GM21723 (cell line): ENCODE results near the gene CBLB.

Experiments
- ATAC-seq: cut with Tn5 transposase; IDR thresholded peaks from one replicate; pipeline ENCODE4 v1.9.1; 2021; ENCODE audit warnings: mild to moderate bottlenecking, moderate library complexity; ENCODE audit not compliant: unreplicated experiment

Gene CBLB

DNA sequence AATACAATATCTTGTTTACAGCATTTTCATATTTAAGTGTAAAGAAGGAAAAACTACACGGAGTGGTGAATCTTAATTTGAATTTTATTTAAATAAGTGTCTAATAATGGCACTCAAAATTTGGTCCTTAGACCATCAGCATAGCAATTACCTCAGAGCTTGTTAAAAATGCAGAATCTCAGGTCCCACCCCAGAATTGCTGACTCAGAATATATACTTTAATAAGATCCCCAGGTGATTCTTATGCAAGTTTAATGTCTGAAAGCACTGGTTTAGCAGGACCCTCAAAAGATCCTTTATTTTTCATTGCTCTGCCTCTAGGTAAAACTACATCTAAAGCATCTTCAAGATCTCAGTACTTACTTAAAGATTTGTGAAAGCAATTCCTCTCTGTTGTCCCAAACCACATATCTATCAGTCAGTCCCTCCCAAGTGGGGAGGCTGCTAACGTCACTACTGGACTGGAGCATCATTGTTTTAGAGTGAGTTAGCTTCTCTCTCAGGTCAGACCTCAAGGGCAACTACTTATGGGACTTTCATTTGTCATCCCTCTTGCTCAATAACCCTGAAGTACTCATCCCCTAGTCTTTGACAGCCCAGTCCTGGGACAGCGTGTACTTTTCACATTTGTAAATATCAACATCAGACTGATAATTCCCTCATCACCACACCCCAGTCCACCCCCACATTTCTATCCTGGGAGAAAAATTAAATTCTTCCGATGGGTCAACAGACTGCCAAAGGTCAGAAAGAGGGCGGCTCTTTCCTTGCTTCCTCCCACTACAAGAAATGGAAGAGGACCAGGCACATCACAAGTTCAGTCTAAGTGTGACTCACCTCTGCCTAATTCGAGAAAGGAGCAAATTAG is 76.7 kb downstream of the CBLB start:
- ATAC-seq, result no peak

- no peak for ATAC-seq
Measured at GRCh38 chr3:105791131-105791530, 77.7 kb downstream of the CBLB start.

DNA sequence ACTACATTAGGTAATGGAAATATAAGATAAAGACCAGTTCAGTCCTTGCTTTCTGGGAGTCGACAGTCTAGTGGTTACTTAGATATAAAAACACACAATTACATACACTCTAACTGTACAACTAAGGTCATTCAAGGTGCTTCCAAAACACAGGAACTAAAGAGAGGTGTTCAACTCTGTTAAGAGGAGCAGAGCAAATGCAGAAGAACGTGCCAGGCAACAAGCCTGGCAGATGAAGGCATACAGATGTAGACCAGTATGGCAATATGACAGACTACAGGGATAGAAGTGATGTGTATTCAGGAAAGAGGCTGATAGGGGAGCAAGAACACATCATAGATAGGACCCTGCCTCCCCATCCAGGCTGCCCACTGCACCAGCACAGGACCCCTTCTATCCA is 78.3 kb downstream of the CBLB start:
- no peak for ATAC-seq

- ATAC-seq, result no peak
Measured at GRCh38 chr3:105788593-105788992, 80.2 kb downstream of the CBLB start.

DNA sequence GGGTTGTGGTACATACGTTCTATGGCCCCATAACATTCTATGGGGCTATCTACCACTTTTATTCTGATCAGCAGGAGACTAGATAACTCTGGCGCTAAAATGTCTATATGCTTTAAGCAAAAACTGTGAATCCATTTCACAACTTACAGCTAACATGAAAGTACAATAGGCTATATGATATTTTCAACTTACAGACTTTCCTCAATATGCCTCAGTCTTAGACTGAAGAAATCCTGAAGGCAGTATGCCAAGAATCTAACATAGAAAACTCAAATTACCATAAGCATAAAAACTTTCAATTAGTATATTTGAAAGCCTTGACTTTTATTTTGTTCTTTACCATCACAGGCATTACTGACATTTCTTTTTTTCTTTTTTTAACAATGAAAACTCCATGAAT is 81.4 kb downstream of the CBLB start:
- ATAC-seq, result no peak

- ATAC-seq, result no peak
Measured at GRCh38 chr3:105786990-105787389, 81.8 kb downstream of the CBLB start.

DNA sequence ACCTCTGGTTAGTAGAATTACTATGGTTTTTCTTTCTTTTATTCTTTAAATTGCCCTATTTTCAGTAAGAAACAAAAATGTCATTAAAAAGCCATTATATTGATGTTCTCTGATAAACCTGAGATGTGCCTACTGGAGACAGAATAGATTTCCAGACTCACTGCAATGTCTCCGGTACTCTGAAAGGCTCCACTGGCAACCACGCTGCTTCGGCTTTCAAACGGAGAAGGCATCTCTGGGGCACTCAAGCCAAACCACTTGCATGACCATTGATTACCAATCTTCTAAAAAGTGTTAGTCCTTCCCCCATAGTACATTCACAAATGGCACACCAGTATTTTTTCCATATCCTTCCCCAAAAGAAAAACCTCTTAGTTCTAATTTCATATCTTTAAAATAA is 82.6 kb downstream of the CBLB start:
- ATAC-seq, result no peak

- no peak for ATAC-seq
Measured at GRCh38 chr3:105785803-105786202, 83.0 kb downstream of the CBLB start.

DNA sequence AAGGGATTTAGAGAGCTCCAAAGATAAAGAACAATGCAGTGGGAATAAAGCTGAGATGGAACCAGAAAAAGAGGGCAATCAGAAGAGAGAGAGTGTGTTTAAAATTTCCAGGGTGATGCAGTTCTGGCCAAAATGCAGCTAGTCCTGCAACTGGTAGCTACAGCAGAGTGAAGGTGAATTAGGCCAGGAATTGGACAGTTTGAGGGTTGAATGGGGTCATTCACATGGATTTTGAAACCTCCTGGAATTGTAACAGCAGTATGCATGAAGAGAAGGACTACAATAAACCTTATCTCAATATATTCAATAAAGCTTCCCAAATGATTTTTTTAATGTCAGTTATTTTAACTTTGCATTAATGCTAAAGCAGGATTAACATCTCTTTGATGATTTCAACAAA is 85.2 kb downstream of the CBLB start:
- ATAC-seq, result no peak

DNA sequence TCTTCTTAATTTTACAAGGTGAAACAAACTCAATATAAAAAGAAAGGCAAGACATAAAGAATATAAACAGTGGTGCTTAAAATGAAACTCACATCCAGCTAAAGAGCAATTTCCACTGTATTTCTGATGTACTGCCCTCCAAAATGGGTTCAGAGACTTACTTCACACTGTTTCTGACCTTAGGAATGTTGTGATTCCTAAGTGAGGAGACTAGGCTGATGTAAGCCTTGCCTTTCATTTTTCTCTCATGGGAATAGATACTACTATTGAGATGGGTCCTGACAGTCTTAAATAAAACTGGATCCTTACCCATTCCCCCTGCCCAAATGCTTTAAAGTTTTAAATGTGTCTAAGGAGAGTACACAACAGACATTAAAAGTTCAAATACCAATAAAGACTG is 86.9 kb downstream of the CBLB start:
- ATAC-seq, result no peak

- ATAC-seq, result no peak
Measured at GRCh38 chr3:105780107-105780506, 88.7 kb downstream of the CBLB start.

GRCh38 chr3:105775368-105775767 is 93.4 kb downstream of the CBLB start:
- no peak for ATAC-seq

GRCh38 chr3:105774444-105775180 is 94.2 kb downstream of the CBLB start:
- ATAC-seq, result no peak

DNA sequence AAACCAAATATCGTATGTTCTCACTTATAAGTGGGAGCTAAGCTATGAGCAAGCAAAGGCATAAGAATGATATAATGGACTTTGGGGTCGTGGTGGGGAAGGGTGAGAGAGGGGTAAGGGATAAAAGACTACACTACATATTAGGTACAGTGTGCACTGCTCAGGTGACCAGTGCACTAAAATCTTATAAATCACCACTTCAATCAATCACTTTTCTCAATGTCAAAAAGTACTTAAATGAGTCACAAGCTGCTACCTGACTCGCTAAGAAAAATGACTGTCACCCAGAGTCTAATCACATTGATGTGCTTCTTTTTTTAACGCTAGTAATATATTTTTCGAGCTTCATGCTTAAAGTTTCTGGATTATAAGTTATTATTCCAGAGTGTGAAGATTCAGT is 95.5 kb downstream of the CBLB start:
- no peak for ATAC-seq

DNA sequence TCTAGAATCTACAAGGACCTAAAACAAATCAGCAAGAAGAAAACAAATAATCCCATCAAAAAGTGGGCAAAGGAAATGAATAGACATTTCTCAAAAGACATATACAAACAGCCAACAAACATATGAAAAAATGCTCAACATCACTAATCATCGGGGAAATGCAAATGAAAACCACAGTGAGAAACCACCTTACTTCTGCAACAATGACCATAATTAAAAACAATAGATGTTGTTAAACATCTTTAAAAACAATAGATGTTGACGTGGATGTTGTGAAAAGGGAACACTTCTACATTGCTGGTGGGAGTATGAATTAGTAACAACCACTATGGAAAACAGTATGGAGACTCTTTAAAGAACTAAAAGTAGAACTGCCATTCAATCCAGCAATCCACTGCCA is 96.2 kb downstream of the CBLB start:
- ATAC-seq, result no peak

GRCh38 chr3:105771392-105771791 is 97.4 kb downstream of the CBLB start:
- no peak for ATAC-seq

- ATAC-seq, result no peak
Measured at GRCh38 chr3:105770410-105770809, 98.4 kb downstream of the CBLB start.

DNA sequence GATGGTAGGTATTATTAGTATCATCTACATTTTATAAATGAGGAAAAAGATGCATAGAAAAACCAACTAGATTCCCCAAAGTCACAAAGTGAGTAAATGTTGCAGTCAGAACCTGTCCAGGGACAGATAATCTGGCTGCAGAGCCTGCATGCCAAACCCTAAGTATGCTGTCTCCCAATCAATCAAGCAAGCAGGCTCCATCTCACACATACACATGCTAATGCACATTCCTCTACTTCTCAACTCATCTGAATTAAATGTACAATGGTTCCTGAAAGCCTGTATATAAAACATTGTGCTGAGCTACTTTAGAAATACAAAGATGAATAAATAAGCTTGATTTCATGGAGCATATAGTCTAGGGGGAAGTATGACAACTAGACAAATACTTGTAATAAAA is 101.0 kb downstream of the CBLB start:
- no peak for ATAC-seq

DNA sequence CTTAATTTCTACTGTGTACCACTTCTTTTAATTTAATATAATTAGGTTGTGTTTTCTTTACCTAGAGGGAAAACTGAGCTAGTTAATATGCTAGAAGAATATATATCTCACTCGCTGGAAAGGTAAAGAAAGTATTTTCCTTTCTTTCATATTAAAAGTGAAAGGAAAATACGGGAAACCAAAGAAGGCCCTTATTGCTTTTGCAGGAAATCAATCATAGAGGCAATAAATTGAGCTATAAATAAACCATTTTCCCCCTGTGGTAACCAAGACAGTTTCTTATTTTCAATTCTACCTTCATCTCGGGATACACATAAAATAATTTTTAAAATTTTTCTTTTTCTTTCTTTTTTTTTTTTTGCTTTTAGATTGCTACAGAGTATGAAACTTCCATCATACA is 101.6 kb downstream of the CBLB start:
- no peak for ATAC-seq

DNA sequence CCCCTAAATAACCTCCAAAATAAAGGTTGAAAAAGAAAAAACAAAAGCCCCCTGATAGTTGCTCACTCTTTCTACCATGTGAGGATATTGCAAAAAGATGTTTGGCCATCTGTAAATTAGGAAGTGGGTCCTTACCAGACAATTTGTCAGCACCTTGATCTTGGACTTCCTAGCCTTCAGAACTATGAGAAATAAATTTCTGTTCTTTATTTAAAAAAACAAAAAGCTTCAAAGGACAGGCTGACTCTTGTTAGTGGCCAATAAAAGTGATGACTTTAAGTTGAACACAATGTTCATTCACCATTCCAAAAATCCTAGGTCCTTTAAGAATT is 103.5 kb downstream of the CBLB start:
- ATAC-seq, result no peak

DNA sequence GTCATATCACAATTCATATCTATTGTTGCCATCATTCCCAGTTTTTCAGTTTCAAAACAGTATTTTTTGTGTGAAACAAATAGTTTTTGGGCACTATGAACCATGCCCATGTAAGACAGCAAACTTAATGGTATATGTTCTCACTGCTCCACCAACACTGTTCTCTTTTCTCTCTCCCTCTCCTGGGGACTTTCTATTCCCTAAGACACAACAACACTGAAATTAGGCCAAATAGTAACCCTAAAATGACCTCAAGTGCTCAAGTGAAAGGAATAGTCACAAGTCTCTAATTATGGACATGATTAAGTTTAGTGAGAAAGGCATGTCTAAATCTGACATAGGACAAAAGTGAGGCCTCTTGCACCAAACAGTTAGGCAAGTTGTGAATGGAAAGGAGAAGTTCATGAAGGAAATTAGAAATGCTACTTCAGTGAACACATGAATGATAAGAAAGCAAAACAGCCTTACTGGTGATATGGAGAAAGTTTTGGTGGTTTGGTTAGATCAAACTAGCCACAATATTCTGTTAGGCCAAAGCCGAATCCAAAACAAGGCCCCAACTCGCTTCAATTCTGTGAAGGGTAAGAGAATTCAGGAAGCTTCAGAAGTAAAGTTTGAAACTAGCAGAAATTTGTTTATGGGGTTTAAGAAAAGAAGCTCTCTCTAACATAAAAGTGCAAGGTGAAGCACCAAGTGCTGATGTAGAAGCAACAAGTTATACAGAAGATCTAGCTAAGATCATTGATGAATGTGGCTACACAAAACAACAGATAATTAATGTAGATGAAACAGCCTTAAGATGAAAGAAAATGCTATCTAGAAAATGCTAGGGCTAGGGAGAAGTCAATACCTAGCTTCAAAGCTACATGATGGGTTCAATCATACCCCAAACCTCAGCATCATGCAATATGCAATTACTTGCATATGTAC is 104.2 kb downstream of the CBLB start:
- ATAC-seq, result peak; percentile 67
